GM12878 (cell line): Measurements from ENCODE around the gene GMDS.

Source experiments
- CEBPB ChIP-seq, 2 experiments: fragments of 150-350 bp in 1 of 2; IDR thresholded peaks; 2 replicates each; pipeline ENCODE4 v1.6.1; 2012 to 2014; ENCODE audit warnings: low read depth in 2 of 2, low read length in 2 of 2, borderline replicate concordance in 1 of 2, inconsistent platforms in 1 of 2
- CTCF ChIP-seq, 3 experiments: IDR thresholded peaks in 2 of 3; conservative IDR thresholded peaks in 1 of 3; 2 replicates each; pipeline ENCODE4 v1.5.1; 2011; ENCODE audit warnings: low read depth in 3 of 3, low read length in 3 of 3, mild to moderate bottlenecking in 3 of 3, control low read depth in 2 of 3, moderate library complexity in 2 of 3, inconsistent platforms in 1 of 3, mixed read lengths in 1 of 3; ENCODE audit not compliant: control insufficient read depth in 2 of 3, insufficient read depth in 1 of 3; ENCODE audit errors: extremely low read depth in 1 of 3
- POLR2A ChIP-seq: IDR thresholded peaks from 2 replicates; pipeline ENCODE4 v1.6.1; 2011; ENCODE audit warnings: low read depth, mild to moderate bottlenecking, low read length
- RBBP5 ChIP-seq: fragments of 200-600 bp; sonication (generic); conservative IDR thresholded peaks from 2 replicates; pipeline ENCODE4 v1.6.1; 2016
- TCF7 ChIP-seq: IDR thresholded peaks from 2 replicates; pipeline ENCODE4 v1.6.1; 2014; ENCODE audit warnings: antibody characterized with exemption, borderline replicate concordance

- TF ChIP-seq CTCF (IDR thresholded peaks at IDR 0.05 in 2 of 3, conservative IDR thresholded peaks at IDR 0.05 in 1 of 3; ENCODE audit: control insufficient read depth in 2 of 3, extremely low read depth in 1 of 3, insufficient read depth in 1 of 3, low read depth in 3 of 3, low read length in 3 of 3) (no peak), TCF7 (no peak), RBBP5 (no peak), CEBPB (IDR thresholded peaks at IDR 0.05; ENCODE audit: borderline replicate concordance in 1 of 2, low read depth in 2 of 2, low read length in 2 of 2) (no peak), POLR2A (no peak)
Measured at GRCh38 chr6:1849691-1850090, 395.7 kb downstream of the GMDS start.
